H1 (cell line): ENCODE measurements around the gene BPI. TPM values are rescaled to one million over a fixed set of nuclear protein-coding genes. Genes with fewer than 3 reads are reported as not detected.
A peak's percentile ranks its signal among the peaks of the same experiment; 100 is the strongest.

Experiments used
- CTCF ChIA-PET: fragments of 300-600 bp; sonication (Branson Sonifier 250); formaldehyde crosslinking; loops from one replicate; lab custom pipeline; 2021; ENCODE audit not compliant: partially characterized antibody; lab: Charles Lee
- POLR2A ChIA-PET: fragments of 300-600 bp; sonication (Branson Sonifier 250); formaldehyde crosslinking; loops from one replicate; lab custom pipeline; 2021; ENCODE audit warnings: inconsistent platforms; ENCODE audit not compliant: partially characterized antibody; lab: Charles Lee
- DNase-seq, 2 experiments: peaks; one replicate each; pipeline versions ENCODE4 v3.0.0 to v3.0.0-alpha.2; 2010 to 2022; ENCODE audit warnings: low spot score in 2 of 2, low read depth in 1 of 2, mixed read lengths in 1 of 2
- FAIRE-seq: peaks from 2 replicates; lab custom pipeline; 2011; peaks lifted over from hg19 to GRCh38; lab: Jason Lieb, UNC
- H2AFZ ChIP-seq: 2 replicates; pipeline ENCODE4 v1.8.1; 2012; ENCODE audit warnings: low read length, inconsistent platforms
- H2AK5ac ChIP-seq: 2 replicates; pipeline ENCODE4 v1.6.1; 2013; ENCODE audit warnings: low read depth, low read length
- H2BK120ac ChIP-seq: replicated peaks from 2 replicates; pipeline ENCODE3; 2013; ENCODE audit warnings: low read depth, low read length, inconsistent platforms
- H2BK12ac ChIP-seq: 2 replicates; pipeline ENCODE4 v1.6.1; 2013; ENCODE audit warnings: low read depth, low read length
- H2BK15ac ChIP-seq: 2 replicates; pipeline ENCODE4 v1.6.1; 2013; ENCODE audit warnings: low read length
- H2BK20ac ChIP-seq: 2 replicates; pipeline ENCODE4 v1.6.1; 2013; ENCODE audit warnings: low read length
- H2BK5ac ChIP-seq: 2 replicates; pipeline ENCODE4 v1.6.1; 2013; ENCODE audit warnings: low read depth, low read length
- H3K14ac ChIP-seq: 2 replicates; pipeline ENCODE4 v1.6.1; 2013; ENCODE audit warnings: inconsistent platforms; ENCODE audit not compliant: insufficient read length
- H3K18ac ChIP-seq: 2 replicates; pipeline ENCODE4 v1.6.1; 2013; ENCODE audit warnings: low read length; ENCODE audit errors: extremely low read depth
- H3K23ac ChIP-seq: 2 replicates; pipeline ENCODE4 v1.6.1; 2013; ENCODE audit warnings: inconsistent platforms; ENCODE audit not compliant: insufficient read length
- H3K23me2 ChIP-seq: 2 replicates; pipeline ENCODE4 v1.6.1; 2013; ENCODE audit warnings: low read depth, low read length
- H3K27ac ChIP-seq: 2 replicates; pipeline ENCODE4 v1.6.1; 2011; ENCODE audit warnings: low read depth, low read length, inconsistent platforms
- H3K27me3 ChIP-seq, 4 experiments: replicated peaks in 1 of 4; 1 replicate in 1 of 4; 2 replicates in 3 of 4; pipeline versions ENCODE4 v1.6.1 to v1.8.1; 2011 to 2013; ENCODE audit warnings: low read length in 3 of 4, mild to moderate bottlenecking in 3 of 4, inconsistent platforms in 2 of 4, mixed read lengths in 2 of 4, moderate library complexity in 1 of 4; ENCODE audit not compliant: control insufficient read depth in 3 of 4, insufficient read depth in 3 of 4; ENCODE audit errors: extremely low read depth in 1 of 4
- H3K36me3 ChIP-seq, 4 experiments: 2 replicates each; pipeline versions ENCODE4 v1.6.1 to v1.8.1; 2011 to 2013; ENCODE audit warnings: mild to moderate bottlenecking in 4 of 4, low read length in 3 of 4, moderate library complexity in 2 of 4, control low read depth in 1 of 4, inconsistent platforms in 1 of 4; ENCODE audit not compliant: insufficient read depth in 4 of 4, control insufficient read depth in 2 of 4
- H3K4ac ChIP-seq: replicated peaks from 2 replicates; pipeline ENCODE3; 2013; ENCODE audit warnings: low read length, low read depth, mixed read lengths, inconsistent platforms; ENCODE audit not compliant: insufficient read length
- H3K4me1 ChIP-seq, 4 experiments: replicated peaks in 1 of 4; 1 replicate in 1 of 4; 2 replicates in 3 of 4; pipeline versions ENCODE4 v1.6.1 to v1.8.1; 2011 to 2013; ENCODE audit warnings: low read length in 3 of 4, inconsistent platforms in 2 of 4, mixed read lengths in 1 of 4; ENCODE audit not compliant: insufficient read depth in 4 of 4, control insufficient read depth in 3 of 4
- H3K4me2 ChIP-seq, 2 experiments: 2 replicates each; pipeline versions ENCODE4 v1.6.1 to v1.8.1; 2011 to 2013; ENCODE audit warnings: low read depth in 2 of 2, low read length in 2 of 2, control low read depth in 1 of 2, inconsistent platforms in 1 of 2, mild to moderate bottlenecking in 1 of 2; ENCODE audit not compliant: insufficient read depth in 1 of 2
- H3K4me3 ChIP-seq, 4 experiments: fragments of 200-600, 300-600 bp in 1 of 4; sonication (generic), shearing (Covaris generic), sonication (Bioruptor Twin) in 1 of 4; 2 replicates each; pipeline versions ENCODE4 v1.5.1 to v1.8.1; 2011 to 2016; ENCODE audit warnings: low read length in 4 of 4, low read depth in 3 of 4, control low read depth in 2 of 4, inconsistent platforms in 2 of 4, mild to moderate bottlenecking in 2 of 4, mixed read lengths in 1 of 4, moderate library complexity in 1 of 4; ENCODE audit not compliant: insufficient read depth in 2 of 4; ENCODE audit errors: extremely low read depth in 1 of 4
- H3K56ac ChIP-seq: replicated peaks from 2 replicates; pipeline ENCODE3; 2013; ENCODE audit warnings: low read depth, mild to moderate bottlenecking, mixed read lengths, low read length, inconsistent platforms; ENCODE audit not compliant: insufficient read length
- H3K79me1 ChIP-seq: 2 replicates; pipeline ENCODE4 v1.6.1; 2013; ENCODE audit warnings: low read depth, low read length, control low read depth
- H3K79me2 ChIP-seq, 2 experiments: 2 replicates each; pipeline versions ENCODE4 v1.6.1 to v1.8.1; 2012 to 2013; ENCODE audit warnings: low read length in 2 of 2, mild to moderate bottlenecking in 2 of 2, inconsistent platforms in 1 of 2; ENCODE audit not compliant: insufficient read depth in 2 of 2, control insufficient read depth in 1 of 2
- H3K9ac ChIP-seq, 4 experiments: replicated peaks in 1 of 4; 1 replicate in 1 of 4; 2 replicates in 3 of 4; pipeline versions ENCODE4 v1.6.1 to v1.8.1; 2011 to 2013; ENCODE audit warnings: low read depth in 3 of 4, low read length in 3 of 4, control low read depth in 2 of 4, mild to moderate bottlenecking in 2 of 4, moderate library complexity in 2 of 4, inconsistent platforms in 1 of 4; ENCODE audit errors: extremely low read depth in 1 of 4
- H3K9me3 ChIP-seq, 2 experiments: 2 replicates each; pipeline versions ENCODE4 v1.6.1 to v1.8.1; 2012 to 2013; ENCODE audit warnings: mild to moderate bottlenecking in 2 of 2, moderate library complexity in 2 of 2, control low read depth in 1 of 2, inconsistent platforms in 1 of 2, low read depth in 1 of 2, low read length in 1 of 2, mixed read lengths in 1 of 2; ENCODE audit not compliant: insufficient read depth in 2 of 2
- H4K20me1 ChIP-seq, 2 experiments: replicated peaks in 1 of 2; 2 replicates each; pipeline versions ENCODE3 to v1.8.1; 2011 to 2013; ENCODE audit warnings: inconsistent platforms in 2 of 2, low read length in 2 of 2, mild to moderate bottlenecking in 1 of 2; ENCODE audit not compliant: insufficient read depth in 2 of 2, control insufficient read depth in 1 of 2
- H4K5ac ChIP-seq: 2 replicates; pipeline ENCODE4 v1.6.1; 2013; ENCODE audit warnings: low read length, low read depth, mixed read lengths, inconsistent platforms; ENCODE audit not compliant: insufficient read length
- H4K8ac ChIP-seq: 2 replicates; pipeline ENCODE4 v1.8.0; 2013; ENCODE audit warnings: mild to moderate bottlenecking, moderate library complexity, low read length, inconsistent platforms; ENCODE audit not compliant: insufficient read depth; ENCODE audit errors: extremely low read depth
- H4K91ac ChIP-seq: replicated peaks from 2 replicates; pipeline ENCODE3; 2013; ENCODE audit warnings: low read length, mixed read lengths, inconsistent platforms; ENCODE audit not compliant: insufficient read length
- EZH2 ChIP-seq: fragments of 200-600 bp; sonication (generic); IDR thresholded peaks from 2 replicates; pipeline ENCODE4 v1.7.1; 2012; ENCODE audit warnings: low read depth, mild to moderate bottlenecking, moderate library complexity, low read length, inconsistent platforms; ENCODE audit not compliant: severe bottlenecking
- FOSL1 ChIP-seq: IDR thresholded peaks from 2 replicates; pipeline ENCODE4 v1.6.1; 2011; ENCODE audit warnings: mild to moderate bottlenecking, low read depth, low read length, moderate library complexity; ENCODE audit not compliant: insufficient read depth
- KDM4A ChIP-seq: IDR thresholded peaks from one replicate; pipeline ENCODE4 v1.7.1; 2012; ENCODE audit warnings: low read depth, mild to moderate bottlenecking, moderate library complexity, low read length, inconsistent platforms; ENCODE audit not compliant: severe bottlenecking
- PHF8 ChIP-seq: fragments of 200-600 bp; sonication (generic); conservative IDR thresholded peaks from 2 replicates; pipeline ENCODE4 v1.7.1; 2012; ENCODE audit warnings: low read depth, mild to moderate bottlenecking, inconsistent platforms, low read length, moderate library complexity
- POU5F1 ChIP-seq: IDR thresholded peaks from 2 replicates; pipeline ENCODE4 v1.6.1; 2011; ENCODE audit warnings: low read depth, mild to moderate bottlenecking, low read length, moderate library complexity
- RAD21 ChIP-seq, 2 experiments: IDR thresholded peaks in 1 of 2; conservative IDR thresholded peaks in 1 of 2; 2 replicates each; pipeline ENCODE4 v1.6.1; 2011; ENCODE audit warnings: low read depth in 2 of 2, low read length in 2 of 2, improper control_type of control experiment in 1 of 2, inconsistent platforms in 1 of 2, mild to moderate bottlenecking in 1 of 2, moderate library complexity in 1 of 2
- RFX5 ChIP-seq: IDR thresholded peaks from 2 replicates; pipeline ENCODE4 v1.6.1; 2011; ENCODE audit warnings: low read depth, low read length, improper control_type of control experiment, borderline replicate concordance
- SRF ChIP-seq: IDR thresholded peaks from 2 replicates; pipeline ENCODE4 v1.6.1; 2011; ENCODE audit warnings: mild to moderate bottlenecking, low read depth, low read length, moderate library complexity
- WGBS, 2 experiments: shearing (Covaris generic) in 1 of 2; methylation state at CpG; one replicate each; pipeline versions ENCODE4 v1.1.6 to v1.1.7; 2013 to 2015; ENCODE audit warnings: low lambda C conversion rate in 2 of 2, mixed read lengths in 2 of 2, inconsistent platforms in 1 of 2, low coverage in 1 of 2, missing lambda C conversion rate in 1 of 2; ENCODE audit not compliant: insufficient replicate concordance in 2 of 2, insufficient coverage in 1 of 2, insufficient read length in 1 of 2; ENCODE audit errors: extremely low coverage in 1 of 2, missing lambda C conversion rate in 1 of 2; 5-methylcytosine and 5-hydroxymethylcytosine counted together
- polyA plus RNA-seq, 7 experiments: library from polyadenylated mRNA; depleted of rRNA in 3 of 7; stranded (reverse) in 5 of 7; unstranded in 2 of 7; fragments of >200 nt in 5 of 7; fragments of 200-250 nt in 2 of 7; gene quantifications; 1 replicate in 5 of 7; 2 replicates in 1 of 7; 4 replicates in 1 of 7; pipeline versions ENCODE4 v1.2.1 to v1.2.3, GENCODE V29; 2011 to 2013; ENCODE audit warnings: missing spikeins in 2 of 7, mixed read lengths in 2 of 7
- total RNA-seq: library from RNA; stranded (reverse); fragmentation: NEBNext Ultra II Directional; extraction: Animal tissue kit (Norgen Biotek cat#: 25700); gene quantifications from 2 replicates; pipeline ENCODE4 v1.2.1, GENCODE V29; 2021

The BPI gene
- total and polyA plus RNA-seq, 2 of the 8 experiments (the other 6 are each of a cell fraction or from before 2014, with no cell fraction given) = not detected

DNA sequence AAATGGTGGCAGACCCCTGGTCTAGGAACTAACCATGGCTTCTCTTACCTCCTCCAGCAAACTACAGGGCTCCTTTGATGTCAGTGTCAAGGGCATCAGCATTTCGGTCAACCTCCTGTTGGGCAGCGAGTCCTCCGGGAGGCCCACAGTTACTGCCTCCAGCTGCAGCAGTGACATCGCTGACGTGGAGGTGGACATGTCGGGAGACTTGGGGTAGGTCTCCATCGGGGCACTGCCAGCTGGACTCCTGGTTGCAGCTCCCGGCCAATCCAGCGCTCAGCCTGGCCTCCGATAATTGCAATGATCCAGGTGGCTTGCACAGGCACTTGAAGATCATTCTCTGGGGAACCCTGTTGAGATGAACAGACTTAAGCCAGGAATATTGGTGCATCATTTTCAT, 50.3 kb downstream of the BPI start:
- Histone ChIP-seq H3K4me3 (no peak overlapping the region), H3K23ac (no peak overlapping the region), H3K18ac (0 out of 2 replicates have a peak overlapping the region, but pooled peaks have one; percentile 6), H2BK120ac (no peak overlapping the region), H3K9ac (peak overlapping the region in 2 of 4 experiments; percentile 8 to 20; a peak in 1 of 7 replicates), H3K27me3 (no peaks in the 10 kb centered on the region), H3K4ac (no peak overlapping the region), H2BK15ac (peak overlapping the region; percentile 97), H4K91ac (peak overlapping the region; percentile 36), H3K9me3 (no peaks in the 10 kb centered on the region), H3K27ac (no peak overlapping the region), H3K4me2 (no peak overlapping the region), H3K36me3 (no peaks in the 10 kb centered on the region), H2AK5ac (no peak overlapping the region), H3K56ac (no peak overlapping the region), H3K4me1 (peaks cover 2 to 24% (median 15%) of the 10 kb centered on the region in 4 experiments), H3K79me2 (no peaks in the 10 kb centered on the region), H4K20me1 (no peaks in the 10 kb centered on the region), H3K14ac (no peak overlapping the region), H4K5ac (no peak overlapping the region), H3K23me2 (peaks cover 4% of the 10 kb centered on the region; the same call in 1 of the 2 replicates), H2BK20ac (peak overlapping the region; percentile 91), H2BK5ac (no peak overlapping the region; the same call in 1 of the 2 replicates), H4K8ac (no peak overlapping the region), H3K79me1 (no peaks in the 10 kb centered on the region), H2BK12ac (peak overlapping the region; percentile 82; the same call in 1 of the 2 replicates), H2AFZ (no peak overlapping the region)
- FAIRE-seq (no peak), DNase-seq (no peak)
- POLR2A ChIA-PET = interaction anchor here (1.5 to 1.9 kb wide), 7 partner anchors 11 to 71 kb away, joined by 3 to 11 read pairs (median 5); no protein-coding TSS in a partner anchor
- CTCF ChIA-PET = interaction anchor here (0.5 to 22.1 kb wide), 9 partner anchors 8 to 242 kb away, joined by 3 to 390 read pairs (median 7); partner anchors contain the start of genes BPI and LBP
- whole genome bisulfite sequencing, 2 experiments = 94% methylated on average over 10 of the region's 10 CpGs; no CpG with 5 or more reads in 1 of the 2 experiments
- TF ChIP-seq RAD21 (IDR thresholded peaks at IDR 0.05 in 1 of 2, conservative IDR thresholded peaks at IDR 0.05 in 1 of 2; ENCODE audit: low read depth in 2 of 2, low read length in 2 of 2) (no peak), KDM4A (no peak), FOSL1 (no peak), RFX5 (no peak), SRF (no peak), EZH2 (no peak), POU5F1 (no peak), PHF8 (no peak)
